Measurements from ENCODE around the gene TTLL7.

DNA sequence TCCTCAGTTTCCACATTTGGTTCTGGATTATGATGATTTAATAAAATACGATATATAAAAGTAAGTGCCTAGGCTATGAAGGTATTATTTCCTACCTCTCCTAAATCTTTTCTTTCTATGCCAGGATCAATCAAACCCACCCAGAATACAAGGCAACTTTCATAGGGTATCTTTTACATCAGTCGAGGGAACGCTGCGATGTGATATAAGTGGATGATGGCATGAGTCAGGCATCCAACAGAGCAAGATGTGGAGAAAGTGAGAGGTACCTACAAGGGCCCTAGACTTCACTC lies 781 bp downstream of the TTLL7 start:
- TF ChIP-seq, protein P1, sequence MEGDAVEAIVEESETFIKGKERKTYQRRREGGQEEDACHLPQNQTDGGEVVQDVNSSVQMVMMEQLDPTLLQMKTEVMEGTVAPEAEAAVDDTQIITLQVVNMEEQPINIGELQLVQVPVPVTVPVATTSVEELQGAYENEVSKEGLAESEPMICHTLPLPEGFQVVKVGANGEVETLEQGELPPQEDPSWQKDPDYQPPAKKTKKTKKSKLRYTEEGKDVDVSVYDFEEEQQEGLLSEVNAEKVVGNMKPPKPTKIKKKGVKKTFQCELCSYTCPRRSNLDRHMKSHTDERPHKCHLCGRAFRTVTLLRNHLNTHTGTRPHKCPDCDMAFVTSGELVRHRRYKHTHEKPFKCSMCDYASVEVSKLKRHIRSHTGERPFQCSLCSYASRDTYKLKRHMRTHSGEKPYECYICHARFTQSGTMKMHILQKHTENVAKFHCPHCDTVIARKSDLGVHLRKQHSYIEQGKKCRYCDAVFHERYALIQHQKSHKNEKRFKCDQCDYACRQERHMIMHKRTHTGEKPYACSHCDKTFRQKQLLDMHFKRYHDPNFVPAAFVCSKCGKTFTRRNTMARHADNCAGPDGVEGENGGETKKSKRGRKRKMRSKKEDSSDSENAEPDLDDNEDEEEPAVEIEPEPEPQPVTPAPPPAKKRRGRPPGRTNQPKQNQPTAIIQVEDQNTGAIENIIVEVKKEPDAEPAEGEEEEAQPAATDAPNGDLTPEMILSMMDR (IDR thresholded peaks at IDR 0.05): no peak
- TF ChIP-seq POLR2A (IDR thresholded peaks at IDR 0.05): no peak
